H1 (cell line): ENCODE data around the gene DCP1B.

Experiments used
- BRCA1 ChIP-seq: IDR thresholded peaks from 2 replicates; pipeline ENCODE4 v1.6.1; 2012; ENCODE audit warnings: low read depth, low read length, improper control_type of control experiment
- CREB1 ChIP-seq: IDR thresholded peaks from 2 replicates; pipeline ENCODE4 v1.6.1; 2012; ENCODE audit warnings: inconsistent platforms
- CTCF ChIP-seq, 3 experiments: IDR thresholded peaks; 1 replicate in 2 of 3; 2 replicates in 1 of 3; pipeline versions ENCODE4 v1.5.1 to v1.6.1; 2011; ENCODE audit warnings: low read length in 3 of 3, mild to moderate bottlenecking in 3 of 3, inconsistent platforms in 2 of 3, low read depth in 1 of 3, moderate library complexity in 1 of 3; ENCODE audit not compliant: insufficient read depth in 1 of 3; ENCODE audit errors: control extremely low read depth in 1 of 3
- KDM5A ChIP-seq: fragments of 200-600 bp; IDR thresholded peaks from 2 replicates; pipeline ENCODE4 v1.7.1; 2012; ENCODE audit warnings: mild to moderate bottlenecking, low read length, inconsistent platforms, mixed read lengths
- PHF8 ChIP-seq: fragments of 200-600 bp; sonication (generic); conservative IDR thresholded peaks from 2 replicates; pipeline ENCODE4 v1.7.1; 2012; ENCODE audit warnings: low read depth, mild to moderate bottlenecking, inconsistent platforms, low read length, moderate library complexity
- RAD21 ChIP-seq, 2 experiments: IDR thresholded peaks in 1 of 2; conservative IDR thresholded peaks in 1 of 2; 2 replicates each; pipeline ENCODE4 v1.6.1; 2011; ENCODE audit warnings: low read depth in 2 of 2, low read length in 2 of 2, improper control_type of control experiment in 1 of 2, inconsistent platforms in 1 of 2, mild to moderate bottlenecking in 1 of 2, moderate library complexity in 1 of 2
- SUZ12 ChIP-seq: fragments of 200-600 bp; sonication (generic); IDR thresholded peaks from 2 replicates; pipeline ENCODE4 v1.6.1; 2012; ENCODE audit warnings: mild to moderate bottlenecking, inconsistent platforms, low read length, moderate library complexity, mixed read lengths
- TCF12 ChIP-seq: IDR thresholded peaks from 2 replicates; pipeline ENCODE4 v1.6.1; 2011; ENCODE audit warnings: low read depth, mild to moderate bottlenecking, low read length

GRCh38 chr12:1972260-1972659, 32.0 kb downstream of the DCP1B start:
- TF ChIP-seq TCF12 (no peak), BRCA1 (no peak), RAD21 (IDR thresholded peaks at IDR 0.05 in 1 of 2, conservative IDR thresholded peaks at IDR 0.05 in 1 of 2; ENCODE audit: low read depth in 2 of 2, low read length in 2 of 2) (no peak), CREB1 (no peak), PHF8 (no peak), CTCF (IDR thresholded peaks at IDR 0.05; ENCODE audit: control extremely low read depth in 1 of 3, insufficient read depth in 1 of 3, low read depth in 1 of 3, low read length in 3 of 3) (no peak), SUZ12 (no peak), KDM5A (no peak)
